Chondrocyte (in vitro differentiated cells): Measurements from ENCODE around the gene HOXA7. TPM values are rescaled to one million over a fixed set of nuclear protein-coding genes. Genes with fewer than 3 reads are reported as not detected.

Experiments used
- DNase-seq: peaks from one replicate; pipeline ENCODE4 v3.0.0; 2021; ENCODE audit warnings: mixed read lengths, low spot score
- H3K27ac Mint-ChIP-seq: one replicate; pipeline ENCODE4 v1.8.0; 2021; ENCODE audit warnings: mild to moderate bottlenecking, moderate library complexity, mixed read lengths; ENCODE audit not compliant: unreplicated experiment
- H3K27me3 Mint-ChIP-seq: 2 replicates; pipeline ENCODE4 v1.8.0; 2021; ENCODE audit warnings: low read depth, mixed read lengths
- H3K36me3 Mint-ChIP-seq: 2 replicates; pipeline ENCODE4 v1.8.0; 2021; ENCODE audit warnings: low read depth, mixed read lengths
- H3K4me1 Mint-ChIP-seq: 2 replicates; pipeline ENCODE4 v1.8.0; 2021; ENCODE audit warnings: low read depth, mild to moderate bottlenecking, mixed read lengths
- H3K4me3 Mint-ChIP-seq: one replicate; pipeline ENCODE4 v1.8.0; 2021; ENCODE audit warnings: mild to moderate bottlenecking, moderate library complexity, mixed read lengths; ENCODE audit not compliant: unreplicated experiment
- H3K9me3 Mint-ChIP-seq: 2 replicates; pipeline ENCODE4 v1.8.0; 2021; ENCODE audit warnings: low read depth, mixed read lengths
- total RNA-seq: library from RNA; stranded (reverse); gene quantifications from 3 replicates; pipeline ENCODE4 v1.2.1, GENCODE V29; 2021
- TF ChIP-seq, protein P1 (sequence below): fragments of 200-600 bp; sonication (generic); IDR thresholded peaks from 2 replicates; pipeline ENCODE4 v1.5.0; 2021; ENCODE audit warnings: antibody characterized with exemption, mild to moderate bottlenecking, moderate library complexity

Gene HOXA7
- total RNA-seq, 1 donor from 2014 or later, result not detected

DNA sequence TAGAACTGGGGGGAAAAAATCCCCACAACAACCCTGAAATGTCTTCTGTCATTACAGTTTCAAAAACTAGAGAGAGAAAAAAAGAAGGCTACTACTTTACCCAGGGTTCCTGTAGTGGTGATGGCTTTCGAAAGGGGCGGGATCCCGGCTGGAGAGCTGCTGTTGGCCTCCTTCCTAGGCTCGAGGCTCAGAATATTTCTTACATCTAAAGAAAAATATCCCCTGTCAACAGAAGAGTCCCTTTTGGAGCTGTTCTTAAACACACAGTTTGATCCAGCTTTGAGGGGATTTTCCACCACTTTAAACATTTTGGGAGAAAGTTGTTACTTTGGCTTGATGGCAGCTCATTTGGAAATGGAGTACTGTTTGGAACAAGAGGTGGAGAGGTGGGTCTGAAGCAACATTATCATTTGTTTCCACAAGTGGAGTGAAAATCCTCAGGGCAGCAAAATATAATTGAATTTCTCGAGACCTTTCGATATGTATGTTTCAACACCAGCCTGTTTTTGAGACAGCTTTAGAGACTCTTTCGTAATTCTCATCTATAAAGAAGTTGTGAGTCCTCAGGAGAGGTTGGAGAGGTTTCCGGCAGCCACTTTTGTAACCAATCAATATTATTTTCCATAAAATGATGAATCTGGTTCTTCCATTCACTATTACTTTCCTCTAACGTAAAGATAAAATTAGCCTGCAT lies 38.4 kb upstream of the HOXA7 start:
- H3K27ac Mint-ChIP-seq, result no peak overlapping the region
- peaks cover 9% of the 10 kb centered on the region for H3K4me1 Mint-ChIP-seq
- H3K9me3 Mint-ChIP-seq, result no peaks in the 10 kb centered on the region
- TF ChIP-seq, protein P1, sequence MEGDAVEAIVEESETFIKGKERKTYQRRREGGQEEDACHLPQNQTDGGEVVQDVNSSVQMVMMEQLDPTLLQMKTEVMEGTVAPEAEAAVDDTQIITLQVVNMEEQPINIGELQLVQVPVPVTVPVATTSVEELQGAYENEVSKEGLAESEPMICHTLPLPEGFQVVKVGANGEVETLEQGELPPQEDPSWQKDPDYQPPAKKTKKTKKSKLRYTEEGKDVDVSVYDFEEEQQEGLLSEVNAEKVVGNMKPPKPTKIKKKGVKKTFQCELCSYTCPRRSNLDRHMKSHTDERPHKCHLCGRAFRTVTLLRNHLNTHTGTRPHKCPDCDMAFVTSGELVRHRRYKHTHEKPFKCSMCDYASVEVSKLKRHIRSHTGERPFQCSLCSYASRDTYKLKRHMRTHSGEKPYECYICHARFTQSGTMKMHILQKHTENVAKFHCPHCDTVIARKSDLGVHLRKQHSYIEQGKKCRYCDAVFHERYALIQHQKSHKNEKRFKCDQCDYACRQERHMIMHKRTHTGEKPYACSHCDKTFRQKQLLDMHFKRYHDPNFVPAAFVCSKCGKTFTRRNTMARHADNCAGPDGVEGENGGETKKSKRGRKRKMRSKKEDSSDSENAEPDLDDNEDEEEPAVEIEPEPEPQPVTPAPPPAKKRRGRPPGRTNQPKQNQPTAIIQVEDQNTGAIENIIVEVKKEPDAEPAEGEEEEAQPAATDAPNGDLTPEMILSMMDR, result no peak
- DNase-seq, result no peak
- peaks cover 77% of the 10 kb centered on the region for H3K27me3 Mint-ChIP-seq
- H3K4me3 Mint-ChIP-seq, result no peak overlapping the region
- peaks cover 4% of the 10 kb centered on the region for H3K36me3 Mint-ChIP-seq

DNA sequence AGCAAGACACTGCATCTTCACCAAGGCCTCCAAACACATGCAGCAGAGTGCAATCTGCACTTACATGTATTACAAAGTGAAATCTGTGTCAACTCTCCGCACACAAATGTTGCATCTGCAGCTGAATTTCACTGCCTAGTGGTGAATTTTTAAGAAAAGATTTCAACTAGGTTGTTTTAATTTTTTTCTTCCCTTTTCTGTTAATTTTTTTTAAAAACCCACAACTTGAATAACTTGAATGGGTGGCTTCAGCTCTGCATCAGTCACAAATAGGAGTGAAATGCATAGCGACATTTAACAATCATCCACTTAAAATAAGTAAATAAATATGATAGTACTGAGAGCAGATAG lies 37.5 kb upstream of the HOXA7 start:
- H3K36me3 Mint-ChIP-seq, result peaks cover 4% of the 10 kb centered on the region
- H3K9me3 Mint-ChIP-seq, result no peaks in the 10 kb centered on the region
- H3K27me3 Mint-ChIP-seq, result peaks cover 82% of the 10 kb centered on the region
- no peak overlapping the region for H3K4me3 Mint-ChIP-seq
- no peak overlapping the region for H3K27ac Mint-ChIP-seq
- H3K4me1 Mint-ChIP-seq, result peaks cover 11% of the 10 kb centered on the region
- DNase-seq, result no peak
- TF ChIP-seq, protein P1, result no peak

- Mint-ChIP-seq H3K4me1 (peaks cover 16% of the 10 kb centered on the region), H3K4me3 (no peak overlapping the region), H3K27ac (no peak overlapping the region), H3K9me3 (no peaks in the 10 kb centered on the region), H3K27me3 (peaks cover 82% of the 10 kb centered on the region), H3K36me3 (peaks cover 5% of the 10 kb centered on the region)
- TF ChIP-seq, protein P1, result no peak
- no peak for DNase-seq
Observed at GRCh38 chr7:27193335-27194001, 37.0 kb upstream of the HOXA7 start.

DNA sequence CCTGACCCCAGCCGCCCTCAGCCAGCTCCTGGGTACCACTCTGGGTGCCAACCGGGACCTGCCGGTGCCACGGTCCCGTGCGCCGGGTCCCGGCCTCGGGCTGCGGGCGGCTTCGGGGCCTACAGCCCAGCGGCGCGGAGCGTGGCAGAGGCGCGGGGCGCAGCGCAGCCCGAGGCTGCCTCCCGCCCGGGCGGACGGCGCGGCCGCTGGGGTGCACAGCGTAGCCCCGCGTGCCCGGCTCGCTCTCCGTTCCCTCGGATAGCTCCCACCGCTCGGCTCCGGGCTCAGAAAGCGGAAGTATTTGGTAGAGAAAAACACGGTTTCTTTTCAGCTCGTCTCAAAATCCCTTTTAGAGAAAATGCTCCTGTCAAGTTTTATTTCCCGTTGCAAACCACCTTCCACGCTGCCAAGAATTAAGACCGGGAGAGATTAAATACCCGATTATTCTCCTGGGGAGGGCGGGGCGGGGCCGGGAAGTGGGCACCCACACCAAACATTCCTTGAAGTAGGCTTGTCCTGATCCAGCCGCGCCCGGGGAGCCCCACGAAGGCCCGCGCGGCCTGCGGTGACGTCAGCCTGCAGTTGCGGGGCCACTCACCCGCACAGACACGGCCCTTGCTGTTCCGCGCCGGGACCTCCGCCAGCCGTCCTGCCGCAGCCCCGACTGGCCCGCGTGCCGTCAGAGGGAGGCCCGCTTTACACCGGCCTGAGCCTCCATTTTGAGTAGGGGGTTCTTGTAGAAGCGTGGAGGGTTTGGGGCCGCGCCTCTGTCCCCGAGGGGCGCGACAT lies 36.3 kb upstream of the HOXA7 start:
- peak overlapping the region; percentile 57 for H3K4me3 Mint-ChIP-seq
- TF ChIP-seq, protein P1, result no peak
- no peak overlapping the region for H3K27ac Mint-ChIP-seq
- peaks cover 4% of the 10 kb centered on the region for H3K36me3 Mint-ChIP-seq
- peaks cover 82% of the 10 kb centered on the region for H3K27me3 Mint-ChIP-seq
- H3K9me3 Mint-ChIP-seq, result no peaks in the 10 kb centered on the region
- DNase-seq, result no peak
- H3K4me1 Mint-ChIP-seq, result peaks cover 23% of the 10 kb centered on the region

DNA sequence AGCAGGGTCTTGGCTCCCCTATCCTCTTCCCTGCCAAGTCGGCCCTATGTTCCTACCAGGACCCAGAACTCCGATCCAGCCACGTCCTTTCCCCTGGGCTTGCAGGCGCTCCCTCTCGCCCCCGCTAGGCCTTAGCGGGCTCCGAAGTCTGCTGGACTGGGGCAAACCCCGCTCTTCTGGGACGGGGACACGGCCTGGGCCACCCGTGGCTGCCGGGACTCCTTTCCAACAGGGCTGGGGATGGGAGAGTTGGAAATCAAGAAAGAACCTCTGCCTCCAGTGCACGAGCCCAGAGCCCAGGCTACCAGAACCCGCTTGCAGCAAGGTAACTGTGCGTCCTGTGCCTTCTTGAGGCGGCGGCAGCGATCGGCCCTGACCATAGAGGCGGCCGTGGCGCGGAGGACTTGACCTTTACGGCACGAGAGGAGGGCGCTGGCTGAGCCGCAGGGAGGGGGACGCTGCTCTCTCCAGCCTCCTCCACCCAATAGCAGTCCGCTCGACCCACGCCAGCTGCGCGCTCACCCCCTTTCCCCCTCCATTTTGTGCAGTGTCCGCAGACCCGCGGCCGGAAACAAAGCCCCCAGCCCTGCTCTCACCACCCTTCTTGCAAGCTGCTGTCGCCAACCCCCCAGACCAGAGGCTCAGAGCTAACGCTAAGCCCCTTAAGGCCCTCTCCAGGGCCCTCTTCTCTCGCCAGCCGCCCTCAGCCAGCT lies 35.5 kb upstream of the HOXA7 start:
- Mint-ChIP-seq H3K4me3 (peak overlapping the region; percentile 47), H3K36me3 (peaks cover 4% of the 10 kb centered on the region), H3K27me3 (peaks cover 81% of the 10 kb centered on the region), H3K27ac (no peak overlapping the region), H3K9me3 (no peaks in the 10 kb centered on the region), H3K4me1 (peaks cover 24% of the 10 kb centered on the region)
- DNase-seq, result no peak
- TF ChIP-seq, protein P1, result no peak
